22Rv1 (cell line): ENCODE measurements around the gene PXMP4.

Experiments used
- H3K27ac ChIP-seq: fragments of 450-650 bp; 2 replicates; pipeline ENCODE4 v1.5.1; 2017
- ZFX ChIP-seq: fragments of 450-650 bp; IDR thresholded peaks from 2 replicates; pipeline ENCODE4 v1.6.1; 2017; ENCODE audit warnings: antibody characterized with exemption, borderline replicate concordance
- TF ChIP-seq, protein P1 (sequence below): fragments of 450-650 bp; IDR thresholded peaks from 2 replicates; pipeline ENCODE4 v1.5.1; 2017; ENCODE audit warnings: mild to moderate bottlenecking

The PXMP4 gene

GRCh38 chr20:33710681-33711445, 9.2 kb downstream of the PXMP4 start:
- TF ChIP-seq ZFX, result no peak
- TF ChIP-seq, protein P1, sequence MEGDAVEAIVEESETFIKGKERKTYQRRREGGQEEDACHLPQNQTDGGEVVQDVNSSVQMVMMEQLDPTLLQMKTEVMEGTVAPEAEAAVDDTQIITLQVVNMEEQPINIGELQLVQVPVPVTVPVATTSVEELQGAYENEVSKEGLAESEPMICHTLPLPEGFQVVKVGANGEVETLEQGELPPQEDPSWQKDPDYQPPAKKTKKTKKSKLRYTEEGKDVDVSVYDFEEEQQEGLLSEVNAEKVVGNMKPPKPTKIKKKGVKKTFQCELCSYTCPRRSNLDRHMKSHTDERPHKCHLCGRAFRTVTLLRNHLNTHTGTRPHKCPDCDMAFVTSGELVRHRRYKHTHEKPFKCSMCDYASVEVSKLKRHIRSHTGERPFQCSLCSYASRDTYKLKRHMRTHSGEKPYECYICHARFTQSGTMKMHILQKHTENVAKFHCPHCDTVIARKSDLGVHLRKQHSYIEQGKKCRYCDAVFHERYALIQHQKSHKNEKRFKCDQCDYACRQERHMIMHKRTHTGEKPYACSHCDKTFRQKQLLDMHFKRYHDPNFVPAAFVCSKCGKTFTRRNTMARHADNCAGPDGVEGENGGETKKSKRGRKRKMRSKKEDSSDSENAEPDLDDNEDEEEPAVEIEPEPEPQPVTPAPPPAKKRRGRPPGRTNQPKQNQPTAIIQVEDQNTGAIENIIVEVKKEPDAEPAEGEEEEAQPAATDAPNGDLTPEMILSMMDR, result no peak

GRCh38 chr20:33709905-33710541, 10.1 kb downstream of the PXMP4 start:
- no peak overlapping the region for H3K27ac ChIP-seq
- TF ChIP-seq, protein P1, result no peak
- TF ChIP-seq ZFX, result no peak

More at GRCh38 chr20:33710681-33711445, 9.2 kb downstream of the PXMP4 start:
- no peak overlapping the region for H3K27ac ChIP-seq

DNA sequence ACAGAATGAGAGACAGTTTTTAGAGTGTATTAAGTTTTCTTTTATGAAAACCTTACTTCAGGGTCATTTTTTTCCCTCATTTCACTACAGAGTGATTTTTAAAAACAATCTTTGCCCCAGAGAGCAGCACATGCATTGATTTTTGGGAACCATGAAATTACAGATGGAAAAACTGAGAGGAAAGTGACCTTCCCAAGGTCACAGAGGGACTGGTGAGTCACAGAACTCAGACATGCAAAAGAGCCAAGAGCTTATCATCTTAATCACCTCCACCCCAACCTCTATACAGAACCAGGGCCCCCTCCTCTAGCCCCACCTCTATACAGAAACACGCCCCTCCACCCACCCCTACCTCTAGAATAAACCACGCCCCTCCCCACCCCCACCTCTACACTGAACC, 10.7 kb downstream of the PXMP4 start:
- 0 out of 2 replicates have a peak overlapping the region, but pooled peaks have one; percentile 17 for H3K27ac ChIP-seq
- no peak for TF ChIP-seq ZFX
- TF ChIP-seq, protein P1, result no peak

- no peak overlapping the region for H3K27ac ChIP-seq
These were observed 12.4 kb downstream of the PXMP4 start for GRCh38 chr20:33707668-33708067.

DNA sequence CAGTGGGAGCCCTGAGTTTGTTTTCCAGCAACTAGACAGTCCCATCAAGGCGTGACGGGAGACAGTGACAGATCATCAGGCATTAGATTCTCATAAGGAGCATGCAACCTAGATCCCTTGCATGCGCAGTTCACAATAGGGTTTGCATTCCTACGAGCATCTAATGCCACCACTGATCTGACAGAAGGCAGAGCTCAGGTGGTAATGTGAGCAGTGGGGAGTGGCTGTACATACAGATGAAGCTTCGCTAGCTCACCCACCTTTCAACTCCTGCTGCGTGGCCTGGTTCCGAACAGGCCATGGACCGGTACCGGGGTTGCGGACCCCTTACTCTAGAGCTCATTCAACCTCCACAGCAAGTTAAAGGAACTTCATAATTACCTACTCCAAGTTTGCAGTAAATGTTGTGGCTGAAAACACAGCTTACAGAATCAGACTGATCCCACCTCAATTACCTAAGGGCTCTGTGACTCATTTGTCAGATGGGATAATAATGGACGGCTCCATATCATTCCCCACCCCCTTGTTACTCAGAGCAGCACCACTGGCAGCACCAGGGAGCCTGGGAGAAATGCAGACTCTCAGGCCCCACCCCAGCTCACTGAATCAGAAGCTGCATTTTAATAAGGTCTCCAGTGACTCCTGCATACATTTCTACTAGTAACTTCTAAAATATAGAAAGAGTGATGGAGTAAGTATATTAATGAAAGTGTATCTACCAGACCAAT, 15.7 kb downstream of the PXMP4 start:
- TF ChIP-seq, protein P1, result no peak
- no peak for TF ChIP-seq ZFX
- H3K27ac ChIP-seq, result no peak overlapping the region

More at GRCh38 chr20:33707668-33708067, 12.4 kb downstream of the PXMP4 start:
- TF ChIP-seq, protein P1, result no peak
- TF ChIP-seq ZFX, result no peak

GRCh38 chr20:33703498-33704137, 16.5 kb downstream of the PXMP4 start:
- no peak overlapping the region for H3K27ac ChIP-seq
- no peak for TF ChIP-seq ZFX
- TF ChIP-seq, protein P1, result no peak
